Measurements from ENCODE around the gene RYR2. TPM values are rescaled to one million over a fixed set of nuclear protein-coding genes. Genes with fewer than 3 reads are reported as not detected.
A peak's percentile ranks its signal among the peaks of the same experiment; 100 is the strongest.

The RYR2 gene
- total RNA-seq, 2 donors from 2014 or later = 392 to 756 TPM

GRCh38 chr1:237736372-237737029, 694.5 kb downstream of the RYR2 start:
- no peaks in the 10 kb centered on the region for H3K4me1 ChIP-seq
- peaks cover 20% of the 10 kb centered on the region for H3K36me3 ChIP-seq
- TF ChIP-seq CTCF (IDR thresholded peaks at IDR 0.05) = peak in 1 of 2 donors; percentile 41
- no peaks in the 10 kb centered on the region for H3K9me3 ChIP-seq
- no peaks in the 10 kb centered on the region for H3K27me3 ChIP-seq
- H3K27ac ChIP-seq = peak overlapping the region; percentile 21 to 41
- no peak for DNase-seq (ENCODE audit: low spot score)
- no peak overlapping the region for H3K4me3 ChIP-seq

GRCh38 chr1:237737448-237737847, 695.5 kb downstream of the RYR2 start:
- Histone ChIP-seq H3K27ac (no peak overlapping the region), H3K4me1 (no peaks in the 10 kb centered on the region), H3K27me3 (no peaks in the 10 kb centered on the region), H3K9me3 (no peaks in the 10 kb centered on the region), H3K4me3 (no peak overlapping the region), H3K36me3 (peaks cover 14% of the 10 kb centered on the region)
- no peak for DNase-seq (ENCODE audit: low spot score)
- TF ChIP-seq CTCF (IDR thresholded peaks at IDR 0.05) = no peak

- no peak for DNase-seq (ENCODE audit: low spot score)
- Histone ChIP-seq H3K27ac (no peak overlapping the region), H3K9me3 (no peaks in the 10 kb centered on the region), H3K27me3 (no peaks in the 10 kb centered on the region), H3K4me1 (no peaks in the 10 kb centered on the region), H3K36me3 (peaks cover 15% of the 10 kb centered on the region), H3K4me3 (no peak overlapping the region)
- no peak for TF ChIP-seq CTCF (IDR thresholded peaks at IDR 0.05)
Observed at GRCh38 chr1:237737938-237738610, 696.1 kb downstream of the RYR2 start.

- Histone ChIP-seq H3K27ac (no peak overlapping the region), H3K36me3 (peaks cover 16% of the 10 kb centered on the region), H3K27me3 (no peaks in the 10 kb centered on the region), H3K9me3 (no peaks in the 10 kb centered on the region), H3K4me3 (no peak overlapping the region), H3K4me1 (no peaks in the 10 kb centered on the region)
- no peak for TF ChIP-seq CTCF (IDR thresholded peaks at IDR 0.05)
- no peak for DNase-seq (ENCODE audit: low spot score)
Observed at GRCh38 chr1:237740846-237741245, 698.9 kb downstream of the RYR2 start.

- H3K36me3 ChIP-seq = peaks cover 16% of the 10 kb centered on the region
- no peak for TF ChIP-seq CTCF (IDR thresholded peaks at IDR 0.05)
- H3K4me3 ChIP-seq = no peak overlapping the region
- H3K27me3 ChIP-seq = no peaks in the 10 kb centered on the region
- no peak overlapping the region for H3K27ac ChIP-seq
- no peak for DNase-seq (ENCODE audit: low spot score)
- H3K9me3 ChIP-seq = no peaks in the 10 kb centered on the region
- H3K4me1 ChIP-seq = peaks cover 0 to 8% of the 10 kb centered on the region in 2 donors
Observed at GRCh38 chr1:237745545-237745944, 703.6 kb downstream of the RYR2 start.
